HUES6 (cell line): ENCODE results near the gene ARHGDIG.

ENCODE experiments used
- H3K27ac ChIP-seq: 2 replicates; pipeline ENCODE4 v1.7.0; 2013; ENCODE audit warnings: low read depth, mild to moderate bottlenecking, low read length, inconsistent platforms
- H3K27me3 ChIP-seq: 2 replicates; pipeline ENCODE4 v1.6.1; 2013; ENCODE audit warnings: low read length; ENCODE audit not compliant: control insufficient read depth, insufficient read depth
- H3K36me3 ChIP-seq: 2 replicates; pipeline ENCODE4 v1.6.1; 2013; ENCODE audit warnings: low read length; ENCODE audit not compliant: control insufficient read depth, insufficient read depth
- H3K4me1 ChIP-seq: 2 replicates; pipeline ENCODE4 v1.6.1; 2013; ENCODE audit warnings: low read length; ENCODE audit not compliant: control insufficient read depth, insufficient read depth
- H3K4me3 ChIP-seq: 2 replicates; pipeline ENCODE4 v1.5.1; 2013; ENCODE audit warnings: low read depth, low read length
- H3K9ac ChIP-seq: one replicate; pipeline ENCODE4 v1.6.1; 2013; ENCODE audit warnings: mild to moderate bottlenecking, low read length
- H3K9me3 ChIP-seq: 2 replicates; pipeline ENCODE4 v1.6.1; 2013; ENCODE audit warnings: low read depth, low read length; ENCODE audit not compliant: control insufficient read depth, insufficient read depth

Gene ARHGDIG

DNA sequence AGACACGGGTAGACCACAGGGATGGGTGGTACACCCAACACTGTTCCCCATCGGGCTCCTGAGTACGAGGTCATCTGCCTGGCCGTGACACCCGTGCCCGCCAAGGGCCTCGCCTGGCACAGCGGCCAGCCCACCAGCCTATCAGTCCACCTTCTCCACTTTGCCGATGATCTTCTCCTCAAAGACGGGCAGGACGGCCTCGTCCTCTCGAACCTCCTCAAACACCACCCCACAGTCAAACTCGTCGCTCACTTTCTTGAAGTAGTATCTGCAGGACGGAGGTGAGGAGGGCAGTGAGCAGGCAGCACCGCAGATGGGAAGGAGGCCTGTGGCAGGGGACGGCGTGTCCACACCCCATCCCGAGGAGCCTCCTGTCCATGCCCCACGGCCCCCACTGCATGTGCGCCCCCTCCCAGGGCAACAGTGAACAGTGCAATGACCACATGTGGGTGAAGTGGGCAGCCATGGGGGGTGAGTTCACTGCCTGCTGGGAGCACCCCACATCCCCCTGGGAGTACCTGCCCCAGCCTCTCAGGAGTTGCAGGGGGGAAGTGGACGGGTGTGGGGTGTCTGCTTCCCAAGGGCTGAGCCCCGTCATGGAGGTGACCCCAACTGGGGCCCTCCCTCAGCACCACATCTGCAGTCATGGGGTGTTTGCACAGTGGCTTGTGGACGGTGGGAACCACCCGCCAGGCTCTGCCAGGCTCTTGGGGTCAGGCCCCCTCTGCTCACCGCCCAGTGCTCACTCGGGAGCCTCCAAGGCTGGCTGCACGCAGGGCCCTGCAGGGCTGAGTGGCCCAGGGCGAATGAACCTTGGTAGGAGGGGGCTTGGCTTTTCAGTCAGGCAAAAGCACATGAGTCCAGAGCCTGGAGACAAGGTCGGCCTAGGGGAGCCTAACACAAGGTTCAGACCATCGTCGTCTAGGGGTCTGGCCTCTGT, 7.9 kb downstream of the ARHGDIG start:
- no peaks in the 10 kb centered on the region for H3K9me3 ChIP-seq
- no peak overlapping the region for H3K4me3 ChIP-seq
- no peak overlapping the region for H3K27ac ChIP-seq
- no peak overlapping the region for H3K9ac ChIP-seq
- no peaks in the 10 kb centered on the region for H3K27me3 ChIP-seq
- H3K4me1 ChIP-seq, result no peaks in the 10 kb centered on the region
- H3K36me3 ChIP-seq, result peaks cover 70% of the 10 kb centered on the region

DNA sequence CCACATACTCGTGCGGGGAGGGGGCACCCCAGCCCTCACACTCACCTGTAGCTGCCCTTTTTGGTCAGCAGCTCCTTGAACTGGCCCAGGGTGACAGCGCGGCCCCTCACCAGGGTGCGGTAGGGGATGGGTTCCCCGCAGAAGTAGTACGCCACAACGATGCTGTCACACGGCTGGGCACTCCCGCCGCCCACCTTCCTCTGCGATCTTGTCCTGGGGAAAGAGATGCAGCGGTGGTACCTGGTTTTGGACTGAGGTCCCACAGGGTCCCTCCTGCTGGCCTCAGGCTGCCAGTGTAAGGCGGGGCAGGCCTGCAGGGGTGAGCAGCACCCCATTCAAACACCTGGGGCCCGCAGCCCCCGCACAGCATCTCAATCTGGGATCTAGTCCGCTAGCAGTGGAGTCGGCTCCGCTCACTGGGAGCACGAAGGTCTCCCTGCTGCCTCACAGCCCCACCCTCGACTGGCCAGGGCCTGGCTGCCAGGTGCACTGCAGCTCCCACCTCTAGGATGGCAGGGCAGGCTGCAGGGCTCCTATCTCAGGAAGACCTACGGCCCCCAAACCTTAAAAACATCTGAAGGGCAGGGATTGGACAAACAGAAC, 9.1 kb downstream of the ARHGDIG start:
- H3K9ac ChIP-seq, result no peak overlapping the region
- H3K27ac ChIP-seq, result no peak overlapping the region
- H3K27me3 ChIP-seq, result no peaks in the 10 kb centered on the region
- H3K36me3 ChIP-seq, result peaks cover 76% of the 10 kb centered on the region
- no peaks in the 10 kb centered on the region for H3K4me1 ChIP-seq
- H3K9me3 ChIP-seq, result no peaks in the 10 kb centered on the region
- H3K4me3 ChIP-seq, result no peak overlapping the region

DNA sequence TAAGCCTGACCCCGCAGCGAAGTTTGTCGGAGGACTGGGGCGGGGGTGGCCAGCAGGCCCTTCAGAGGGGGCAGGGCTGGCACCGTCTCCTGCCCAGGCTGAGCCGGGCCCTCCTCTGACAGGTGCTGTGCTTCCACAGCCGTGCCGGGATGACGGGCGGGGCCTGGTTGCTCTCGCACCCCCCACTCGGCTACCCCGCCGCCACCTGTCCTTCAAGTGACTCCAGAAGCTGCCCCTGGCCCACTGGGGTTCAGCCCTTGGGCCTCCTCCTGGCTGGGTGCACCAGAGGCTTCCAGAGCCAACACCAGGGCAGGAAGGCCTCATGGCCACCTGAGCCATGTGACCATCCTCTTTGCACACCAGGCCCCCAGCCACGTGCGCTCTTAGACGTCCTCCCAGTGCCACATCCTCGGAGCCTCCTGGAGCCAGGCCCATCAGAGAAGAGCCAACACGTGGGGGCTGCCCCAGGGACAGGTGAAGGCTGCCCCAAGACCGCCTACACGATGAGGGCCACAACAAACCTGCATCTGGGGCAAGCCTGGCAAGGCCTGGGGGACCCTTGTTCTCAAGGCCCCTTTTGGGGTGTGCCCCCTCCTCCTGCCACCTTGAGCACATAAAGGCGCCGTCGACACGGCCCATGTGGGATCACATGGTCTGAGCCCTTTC, 9.8 kb downstream of the ARHGDIG start:
- Histone ChIP-seq H3K27ac (no peak overlapping the region), H3K9ac (no peak overlapping the region), H3K9me3 (no peaks in the 10 kb centered on the region), H3K4me1 (no peaks in the 10 kb centered on the region), H3K36me3 (peaks cover 72% of the 10 kb centered on the region), H3K4me3 (no peak overlapping the region), H3K27me3 (no peaks in the 10 kb centered on the region)

DNA sequence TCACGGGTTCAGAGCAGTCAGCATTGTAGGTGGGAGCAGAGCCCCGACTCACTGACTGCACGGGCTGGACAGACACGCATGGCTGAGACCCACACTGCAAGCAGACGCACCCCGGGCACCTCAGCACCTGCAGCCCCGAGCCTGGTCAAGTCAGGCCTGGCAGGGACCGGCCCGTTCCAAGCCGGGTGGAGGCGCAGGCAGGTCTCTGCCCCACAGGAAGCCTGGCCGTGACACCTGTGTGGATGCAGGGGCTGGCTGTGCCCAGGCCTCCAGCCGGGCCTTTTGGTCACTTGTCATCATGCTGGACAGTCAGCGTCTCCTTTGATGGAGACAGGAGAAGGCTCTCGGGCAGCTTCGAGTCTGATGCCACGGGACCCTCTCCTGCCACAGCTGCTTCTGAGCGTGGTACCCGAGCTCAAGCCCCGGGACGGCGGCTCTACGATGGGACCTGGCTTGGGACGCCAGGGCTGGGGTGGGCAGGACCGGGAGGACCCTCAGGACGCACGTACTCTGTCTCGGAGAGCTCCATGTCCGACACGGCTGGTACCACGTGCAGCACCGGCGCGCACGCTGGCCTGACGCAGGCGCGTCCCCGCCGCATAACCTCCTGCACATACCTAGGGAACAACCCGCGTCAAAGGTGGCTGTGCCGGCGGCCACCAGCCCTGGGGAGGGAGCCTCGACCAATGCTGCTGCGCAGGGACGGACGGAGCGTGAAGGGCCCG, 10.5 kb downstream of the ARHGDIG start:
- Histone ChIP-seq H3K9me3 (no peaks in the 10 kb centered on the region), H3K27ac (no peak overlapping the region), H3K4me1 (no peaks in the 10 kb centered on the region), H3K9ac (no peak overlapping the region), H3K27me3 (no peaks in the 10 kb centered on the region), H3K36me3 (peaks cover 72% of the 10 kb centered on the region), H3K4me3 (no peak overlapping the region)

DNA sequence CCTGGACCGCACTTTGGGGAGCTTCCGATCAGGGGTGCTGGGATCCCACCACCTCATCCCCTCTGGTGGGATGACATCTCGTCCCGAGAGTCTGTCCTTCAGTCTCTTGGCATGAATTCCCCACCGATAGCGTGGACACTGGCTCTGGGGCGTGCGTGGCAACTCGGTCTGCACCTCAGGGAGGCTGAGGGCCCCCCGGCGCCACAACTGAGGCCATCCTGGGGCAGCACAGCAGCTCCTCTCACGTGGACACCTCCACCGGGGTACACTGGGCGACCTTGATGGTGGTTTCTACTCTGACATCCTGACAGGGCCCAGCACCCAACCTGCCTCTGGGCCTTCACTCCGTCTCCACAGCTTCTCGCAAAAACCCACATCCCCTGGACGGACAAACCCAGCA, 11.1 kb downstream of the ARHGDIG start:
- no peak overlapping the region for H3K4me3 ChIP-seq
- H3K9me3 ChIP-seq, result no peaks in the 10 kb centered on the region
- no peak overlapping the region for H3K27ac ChIP-seq
- H3K27me3 ChIP-seq, result no peaks in the 10 kb centered on the region
- no peak overlapping the region for H3K9ac ChIP-seq
- no peaks in the 10 kb centered on the region for H3K4me1 ChIP-seq
- H3K36me3 ChIP-seq, result peaks cover 74% of the 10 kb centered on the region

DNA sequence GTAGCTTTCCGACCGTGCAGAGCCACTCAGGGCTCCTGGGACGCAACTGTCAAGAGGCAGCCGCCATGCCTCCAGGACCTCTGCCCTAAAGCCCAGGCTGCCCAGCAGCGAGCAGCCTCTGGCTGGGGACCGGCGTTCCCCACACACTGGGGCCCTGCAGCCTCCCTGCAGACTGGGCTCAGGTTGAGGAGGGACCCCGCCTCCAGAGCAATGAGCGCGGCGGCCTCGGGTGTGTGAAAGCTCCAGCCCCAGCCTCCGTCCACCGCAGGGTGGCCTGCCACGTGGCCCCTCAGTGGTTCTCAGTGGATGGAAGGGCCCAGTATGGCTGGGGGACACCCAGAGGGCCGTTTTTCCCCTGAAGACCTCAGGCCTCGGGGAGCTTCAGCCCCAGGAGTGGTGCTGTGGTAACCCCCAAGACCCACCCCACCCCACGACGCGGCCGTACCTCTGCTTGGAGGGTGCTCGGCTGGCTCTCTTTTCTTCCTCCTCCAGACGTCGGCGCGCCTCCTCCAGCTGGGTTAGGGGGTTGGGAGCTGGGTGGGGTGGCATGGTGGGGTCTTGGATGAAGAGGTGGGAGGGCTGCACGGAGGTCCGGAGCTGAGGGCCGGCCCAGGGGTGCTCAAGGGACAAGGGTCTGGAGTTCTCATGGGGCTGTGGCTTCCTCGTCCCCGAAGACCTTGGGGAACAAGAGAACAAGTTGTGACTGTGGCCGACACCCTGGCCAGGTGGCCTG, 12.8 kb downstream of the ARHGDIG start:
- Histone ChIP-seq H3K36me3 (peaks cover 76% of the 10 kb centered on the region), H3K4me1 (no peaks in the 10 kb centered on the region), H3K9ac (no peak overlapping the region), H3K9me3 (no peaks in the 10 kb centered on the region), H3K27ac (no peak overlapping the region), H3K27me3 (no peaks in the 10 kb centered on the region), H3K4me3 (no peak overlapping the region)

DNA sequence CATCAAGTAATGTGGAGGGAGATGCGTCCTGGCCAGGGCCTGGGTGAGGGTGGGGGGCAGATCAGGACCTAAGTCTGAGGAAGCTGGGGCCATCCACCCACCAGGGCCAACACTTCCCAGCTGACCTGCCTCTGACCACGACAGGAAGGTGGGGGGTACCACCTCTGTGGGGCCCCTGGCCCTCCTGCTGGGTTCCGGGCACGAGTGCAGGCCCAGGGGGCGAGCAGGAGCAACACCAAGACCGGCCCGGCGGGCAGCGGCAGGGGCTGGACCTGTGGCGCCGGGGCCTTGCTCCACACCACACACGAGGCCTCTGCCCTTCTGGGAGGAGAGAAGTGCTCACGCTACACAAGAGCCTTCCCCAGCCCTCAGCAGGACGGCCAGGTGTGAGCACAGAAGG, 15.9 kb downstream of the ARHGDIG start:
- Histone ChIP-seq H3K27me3 (no peaks in the 10 kb centered on the region), H3K9ac (no peak overlapping the region), H3K27ac (no peak overlapping the region), H3K4me3 (no peak overlapping the region), H3K36me3 (peaks cover 49% of the 10 kb centered on the region), H3K9me3 (no peaks in the 10 kb centered on the region), H3K4me1 (no peaks in the 10 kb centered on the region)

DNA sequence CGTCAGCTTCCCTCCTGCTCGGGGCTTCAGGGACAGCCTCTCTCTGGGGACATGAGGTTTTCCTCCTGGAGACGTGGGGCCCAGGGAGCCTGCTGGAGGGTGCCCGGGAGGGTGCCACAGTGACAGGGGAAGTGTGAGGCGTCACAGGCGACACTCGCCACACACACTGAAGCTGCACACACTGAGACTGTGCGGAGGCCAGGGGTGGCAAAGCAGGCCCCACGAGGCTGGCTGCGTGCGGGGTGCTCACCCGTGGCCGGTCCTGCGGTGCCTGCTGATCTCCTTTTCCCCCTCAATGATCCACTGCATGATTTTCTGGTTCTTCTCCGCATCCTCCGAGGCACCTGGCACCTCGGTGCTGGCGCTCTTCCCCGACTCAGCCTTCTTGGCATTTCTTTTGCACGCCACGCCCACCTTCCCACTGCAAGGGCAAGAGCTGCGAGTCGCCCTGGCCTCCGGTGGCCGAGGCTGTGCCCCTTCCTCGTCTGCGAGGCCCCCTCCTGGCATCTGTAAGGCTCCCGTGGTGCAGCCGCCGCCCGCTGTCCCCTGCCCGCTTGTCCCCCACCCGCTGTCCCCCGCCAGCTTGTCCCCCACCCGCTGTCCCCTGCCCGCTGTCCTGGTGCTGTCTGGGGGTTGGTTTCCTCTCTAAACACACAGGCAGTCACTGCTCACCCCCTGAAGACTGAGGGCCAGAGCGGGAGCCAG, 16.6 kb downstream of the ARHGDIG start:
- H3K27ac ChIP-seq, result no peak overlapping the region
- no peaks in the 10 kb centered on the region for H3K9me3 ChIP-seq
- H3K36me3 ChIP-seq, result peaks cover 46% of the 10 kb centered on the region
- no peaks in the 10 kb centered on the region for H3K27me3 ChIP-seq
- no peak overlapping the region for H3K4me3 ChIP-seq
- H3K9ac ChIP-seq, result no peak overlapping the region
- no peaks in the 10 kb centered on the region for H3K4me1 ChIP-seq

DNA sequence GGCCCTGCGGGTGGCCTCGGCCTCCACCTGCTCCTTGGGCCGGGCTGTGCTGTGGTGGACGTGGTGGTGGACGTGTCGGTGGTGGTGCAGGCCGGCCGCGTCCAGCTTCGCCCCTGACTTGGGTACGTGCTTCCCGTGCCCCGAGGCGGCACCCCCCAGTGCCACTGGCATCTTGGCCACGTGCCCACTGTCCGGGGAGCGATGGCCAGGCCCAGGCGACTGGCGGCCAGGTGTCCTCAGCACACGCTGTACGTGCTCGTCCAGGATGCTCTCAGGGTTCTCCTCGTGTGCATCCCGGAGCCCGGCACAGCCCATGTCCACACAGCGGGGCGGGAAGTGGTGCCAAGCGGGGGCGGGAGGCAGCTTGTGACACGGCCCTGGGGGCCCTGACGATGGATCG, 17.4 kb downstream of the ARHGDIG start:
- Histone ChIP-seq H3K36me3 (peaks cover 47% of the 10 kb centered on the region), H3K27me3 (no peaks in the 10 kb centered on the region), H3K27ac (no peak overlapping the region), H3K9me3 (no peaks in the 10 kb centered on the region), H3K4me1 (no peaks in the 10 kb centered on the region), H3K9ac (no peak overlapping the region), H3K4me3 (no peak overlapping the region)

DNA sequence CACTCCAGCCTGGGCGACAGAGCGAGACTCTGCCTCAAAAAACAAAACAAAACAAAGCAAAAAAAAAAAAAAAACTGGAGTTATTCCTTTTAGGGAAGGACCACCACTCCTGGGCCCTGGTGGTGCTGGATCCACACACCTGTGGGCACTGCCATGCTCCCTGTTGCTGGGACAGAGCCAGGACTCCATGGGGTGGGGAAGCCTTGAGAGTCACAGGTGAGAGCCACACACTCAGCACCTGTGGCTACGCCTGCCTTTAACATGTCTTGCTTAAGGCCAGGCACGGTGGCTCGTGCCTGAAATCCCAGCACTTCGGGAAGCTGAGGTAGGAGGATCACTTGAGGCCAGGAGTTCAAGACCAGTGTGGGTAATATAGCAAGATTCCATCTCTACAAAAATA, 20.8 kb downstream of the ARHGDIG start:
- H3K36me3 ChIP-seq, result peaks cover 54% of the 10 kb centered on the region
- no peaks in the 10 kb centered on the region for H3K4me1 ChIP-seq
- no peak overlapping the region for H3K9ac ChIP-seq
- no peak overlapping the region for H3K27ac ChIP-seq
- H3K4me3 ChIP-seq, result no peak overlapping the region
- H3K9me3 ChIP-seq, result no peaks in the 10 kb centered on the region
- H3K27me3 ChIP-seq, result no peaks in the 10 kb centered on the region
